Measurements from ENCODE around the gene LDLRAP1.

LDLRAP1 gene

GRCh38 chr1:25537153-25537831 lies 6.1 kb upstream of the LDLRAP1 start:
- H3K4me3 ChIP-seq (ENCODE audit: low read depth, low read length), result no peak overlapping the region
- TF ChIP-seq, protein P1, sequence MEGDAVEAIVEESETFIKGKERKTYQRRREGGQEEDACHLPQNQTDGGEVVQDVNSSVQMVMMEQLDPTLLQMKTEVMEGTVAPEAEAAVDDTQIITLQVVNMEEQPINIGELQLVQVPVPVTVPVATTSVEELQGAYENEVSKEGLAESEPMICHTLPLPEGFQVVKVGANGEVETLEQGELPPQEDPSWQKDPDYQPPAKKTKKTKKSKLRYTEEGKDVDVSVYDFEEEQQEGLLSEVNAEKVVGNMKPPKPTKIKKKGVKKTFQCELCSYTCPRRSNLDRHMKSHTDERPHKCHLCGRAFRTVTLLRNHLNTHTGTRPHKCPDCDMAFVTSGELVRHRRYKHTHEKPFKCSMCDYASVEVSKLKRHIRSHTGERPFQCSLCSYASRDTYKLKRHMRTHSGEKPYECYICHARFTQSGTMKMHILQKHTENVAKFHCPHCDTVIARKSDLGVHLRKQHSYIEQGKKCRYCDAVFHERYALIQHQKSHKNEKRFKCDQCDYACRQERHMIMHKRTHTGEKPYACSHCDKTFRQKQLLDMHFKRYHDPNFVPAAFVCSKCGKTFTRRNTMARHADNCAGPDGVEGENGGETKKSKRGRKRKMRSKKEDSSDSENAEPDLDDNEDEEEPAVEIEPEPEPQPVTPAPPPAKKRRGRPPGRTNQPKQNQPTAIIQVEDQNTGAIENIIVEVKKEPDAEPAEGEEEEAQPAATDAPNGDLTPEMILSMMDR (IDR thresholded peaks at IDR 0.05; ENCODE audit: borderline replicate concordance, insufficient read depth, low read depth, low read length), result no peak

DNA sequence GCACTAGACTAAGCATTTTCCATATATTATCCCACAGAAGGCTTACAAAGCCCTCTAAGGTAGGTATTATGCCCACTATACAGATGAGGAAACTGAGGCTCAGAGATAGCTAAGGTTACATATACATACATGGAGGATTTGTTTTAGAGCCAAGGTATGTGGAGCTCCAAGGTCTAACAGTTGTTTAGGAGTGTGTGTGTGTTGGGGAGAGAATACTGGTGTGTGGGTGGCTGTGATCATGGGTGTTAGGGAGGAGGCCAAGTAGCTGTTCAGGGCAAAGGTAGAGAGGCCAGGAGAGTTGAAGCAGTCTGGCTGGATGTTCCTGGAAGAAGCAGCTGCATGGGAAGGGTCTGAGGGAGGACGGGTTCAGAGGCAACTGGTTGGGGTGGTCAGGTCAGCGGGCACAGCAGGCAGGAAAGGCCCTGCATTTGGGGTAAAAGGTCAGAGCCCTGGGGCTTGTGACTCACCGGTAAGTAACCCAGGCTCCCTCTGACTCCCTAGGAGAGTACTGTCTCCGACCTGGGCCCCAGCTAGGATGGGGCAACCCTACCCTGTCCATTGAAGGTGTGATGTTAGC lies 5.1 kb upstream of the LDLRAP1 start:
- no peak overlapping the region for H3K4me3 ChIP-seq (ENCODE audit: low read depth, low read length)
- TF ChIP-seq, protein P1 (IDR thresholded peaks at IDR 0.05; ENCODE audit: borderline replicate concordance, insufficient read depth, low read depth, low read length), result no peak

- TF ChIP-seq, protein P1 (IDR thresholded peaks at IDR 0.05; ENCODE audit: borderline replicate concordance, insufficient read depth, low read depth, low read length), result no peak
- no peak overlapping the region for H3K4me3 ChIP-seq (ENCODE audit: low read depth, low read length)
Observed at GRCh38 chr1:25540750-25541342, 2.6 kb upstream of the LDLRAP1 start.

DNA sequence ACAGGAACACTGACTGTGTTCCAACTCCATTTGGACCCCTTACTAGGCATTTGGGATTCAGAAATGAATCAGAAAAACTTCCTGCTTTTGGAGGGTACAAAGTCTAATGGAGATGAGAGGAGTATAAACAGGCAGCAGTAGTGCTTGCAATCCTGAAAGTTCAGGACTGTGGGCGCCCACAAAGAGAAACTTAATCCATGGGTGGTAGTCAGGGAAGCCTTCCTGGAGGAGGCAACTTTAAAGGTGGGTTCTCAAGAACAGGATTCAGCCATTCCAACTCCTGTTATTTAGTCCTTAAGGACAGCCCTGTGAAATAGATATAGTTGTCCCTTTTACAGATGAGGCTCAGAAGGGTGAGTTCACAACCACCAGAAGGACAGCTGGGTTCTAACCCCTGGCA lies 2.0 kb upstream of the LDLRAP1 start:
- no peak overlapping the region for H3K4me3 ChIP-seq (ENCODE audit: low read depth, low read length)
- TF ChIP-seq, protein P1 (IDR thresholded peaks at IDR 0.05; ENCODE audit: borderline replicate concordance, insufficient read depth, low read depth, low read length), result no peak

DNA sequence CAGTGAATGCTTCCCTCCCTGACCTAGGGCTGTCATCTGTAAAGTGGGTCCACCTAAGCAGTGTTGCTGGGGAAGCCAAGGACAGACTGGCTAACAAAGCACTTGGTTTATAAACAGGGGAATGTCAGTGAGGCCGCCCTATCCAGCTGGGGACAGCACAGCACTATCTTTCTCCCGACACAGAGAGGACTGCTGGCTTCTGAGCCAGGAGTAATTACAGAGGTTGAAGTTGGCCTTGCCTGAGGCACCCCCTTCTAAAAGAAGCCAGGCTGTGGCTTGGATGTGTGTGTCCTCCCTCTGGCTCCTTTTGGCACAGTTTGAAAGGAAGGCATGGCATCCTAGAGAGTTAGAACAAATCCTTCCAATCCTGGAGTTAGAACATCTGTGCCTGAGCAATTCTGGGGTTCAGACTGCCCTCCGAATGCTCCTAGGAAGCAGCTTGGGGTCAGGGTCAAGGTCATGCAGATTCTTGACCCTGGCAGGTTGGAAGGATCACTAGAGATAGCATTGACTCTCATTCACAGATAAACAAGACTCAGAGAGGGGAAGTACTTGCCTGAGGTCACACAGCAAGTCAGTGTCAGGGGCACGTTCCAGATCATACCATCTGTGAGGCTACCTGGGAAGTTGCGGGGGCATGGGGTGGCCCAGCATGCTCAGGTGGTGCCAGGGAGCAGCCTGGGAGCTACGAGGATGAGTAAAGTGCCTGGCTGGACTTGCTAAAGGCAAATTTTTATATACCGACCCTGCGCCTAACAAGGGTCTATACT lies 1.3 kb upstream of the LDLRAP1 start:
- no peak overlapping the region for H3K4me3 ChIP-seq (ENCODE audit: low read depth, low read length)
- TF ChIP-seq, protein P1 (IDR thresholded peaks at IDR 0.05; ENCODE audit: borderline replicate concordance, insufficient read depth, low read depth, low read length), result no peak

DNA sequence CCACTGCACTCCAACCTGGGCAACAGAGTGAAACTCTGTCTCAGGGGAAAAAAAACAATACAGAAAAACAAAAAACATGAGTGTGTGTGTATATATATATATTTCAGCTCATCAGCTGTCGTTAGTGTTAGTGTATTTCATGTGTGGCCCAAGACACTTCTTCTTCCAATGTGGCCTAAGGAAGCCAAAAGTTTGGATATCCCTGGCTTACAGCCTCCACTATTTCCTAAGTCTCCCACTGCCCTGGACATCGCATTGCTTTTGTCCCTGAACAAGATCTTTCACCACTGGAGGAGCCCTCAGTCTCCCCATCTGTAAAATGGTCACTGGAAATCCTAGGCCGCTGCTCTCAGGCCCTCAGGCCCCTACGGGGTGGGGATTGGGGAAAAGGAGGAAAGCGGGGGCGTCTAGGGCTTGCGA lies 391 bp upstream of the LDLRAP1 start:
- TF ChIP-seq, protein P1 (IDR thresholded peaks at IDR 0.05; ENCODE audit: borderline replicate concordance, insufficient read depth, low read depth, low read length), result no peak
- H3K4me3 ChIP-seq (ENCODE audit: low read depth, low read length), result no peak overlapping the region

Measured in GM12875 (cell line).